SH-SY5Y (cell line): ENCODE measurements around the gene SERPINB4.

Experiments used
- GATA2 ChIP-seq: IDR thresholded peaks from 2 replicates; pipeline ENCODE4 v1.6.1; 2011; ENCODE audit warnings: mild to moderate bottlenecking, low read depth, low read length
- GATA3 ChIP-seq: IDR thresholded peaks from 2 replicates; pipeline ENCODE4 v1.6.1; 2011; ENCODE audit warnings: low read depth, mild to moderate bottlenecking, low read length, moderate library complexity

SERPINB4 gene

GRCh38 chr18:63637703-63638102, 6.4 kb downstream of the SERPINB4 start:
- TF ChIP-seq GATA2, result no peak
- no peak for TF ChIP-seq GATA3

GRCh38 chr18:63627819-63628218, 16.2 kb downstream of the SERPINB4 start:
- TF ChIP-seq GATA3 (no peak), GATA2 (no peak)

GRCh38 chr18:63626431-63626830, 17.6 kb downstream of the SERPINB4 start:
- TF ChIP-seq GATA3, result no peak

GRCh38 chr18:63624863-63625262, 19.2 kb downstream of the SERPINB4 start:
- no peak for TF ChIP-seq GATA3
- no peak for TF ChIP-seq GATA2

- TF ChIP-seq GATA3 (no peak), GATA2 (no peak)
Measured at GRCh38 chr18:63619661-63620060, 24.4 kb downstream of the SERPINB4 start.

GRCh38 chr18:63617915-63618234, 26.2 kb downstream of the SERPINB4 start:
- TF ChIP-seq GATA2, result no peak
- TF ChIP-seq GATA3, result no peak

GRCh38 chr18:63617049-63617914, 26.8 kb downstream of the SERPINB4 start:
- TF ChIP-seq GATA2 (no peak), GATA3 (no peak)

GRCh38 chr18:63613420-63613819, 30.6 kb downstream of the SERPINB4 start:
- no peak for TF ChIP-seq GATA3
- TF ChIP-seq GATA2, result no peak

- TF ChIP-seq GATA3, result no peak
- TF ChIP-seq GATA2, result no peak
Measured at GRCh38 chr18:63606526-63606925, 37.5 kb downstream of the SERPINB4 start.

- no peak for TF ChIP-seq GATA3
- no peak for TF ChIP-seq GATA2
Measured at GRCh38 chr18:63604791-63605567, 39.1 kb downstream of the SERPINB4 start.

GRCh38 chr18:63603772-63604171, 40.3 kb downstream of the SERPINB4 start:
- TF ChIP-seq GATA2 (no peak), GATA3 (no peak)

- TF ChIP-seq GATA3, result no peak
- TF ChIP-seq GATA2, result no peak
Measured at GRCh38 chr18:63603355-63603754, 40.7 kb downstream of the SERPINB4 start.

- no peak for TF ChIP-seq GATA3
Measured at GRCh38 chr18:63596964-63597363, 47.1 kb downstream of the SERPINB4 start.

GRCh38 chr18:63592471-63592870, 51.6 kb downstream of the SERPINB4 start:
- TF ChIP-seq GATA3, result no peak
- no peak for TF ChIP-seq GATA2

GRCh38 chr18:63591725-63592124, 52.3 kb downstream of the SERPINB4 start:
- no peak for TF ChIP-seq GATA3
- TF ChIP-seq GATA2, result no peak
